Activated CD8-positive, alpha-beta memory T cell treated with anti-CD3 and anti-CD28 coated beads, Interleukin-2, amount 50 U/mL, for 48 hours (primary cell): Measurements from ENCODE around the gene TEAD1.
"Not testable (repeated sequence)": the region's sequence is repeated elsewhere in the genome, so short reads cannot be mapped to it uniquely, and the experiment has no call there.

Source experiments
- DNase-seq: peaks from one replicate; pipeline ENCODE4 v3.0.0-alpha.2; 2020

TEAD1 gene

DNA sequence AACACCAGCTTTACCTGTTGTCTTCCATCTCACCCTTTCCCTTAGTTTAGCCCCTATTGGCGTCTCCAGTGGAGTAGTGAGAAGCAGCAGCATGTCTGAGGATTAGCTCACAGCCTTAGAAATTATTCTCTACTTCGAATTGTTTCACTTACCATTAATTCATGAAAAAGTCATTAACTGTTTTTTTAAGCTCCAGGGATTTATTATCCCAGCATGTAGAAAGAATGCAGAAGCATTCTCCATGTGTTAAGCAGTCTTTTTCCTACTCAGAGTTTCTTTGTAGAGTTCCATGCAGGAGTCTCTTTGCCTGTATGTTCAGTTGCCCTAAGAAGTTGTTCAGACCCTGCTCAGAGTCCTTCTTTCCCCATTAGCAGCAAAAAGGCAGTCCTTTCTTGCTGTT is 197.0 kb downstream of the TEAD1 start:
- DNase-seq, result no peak

DNA sequence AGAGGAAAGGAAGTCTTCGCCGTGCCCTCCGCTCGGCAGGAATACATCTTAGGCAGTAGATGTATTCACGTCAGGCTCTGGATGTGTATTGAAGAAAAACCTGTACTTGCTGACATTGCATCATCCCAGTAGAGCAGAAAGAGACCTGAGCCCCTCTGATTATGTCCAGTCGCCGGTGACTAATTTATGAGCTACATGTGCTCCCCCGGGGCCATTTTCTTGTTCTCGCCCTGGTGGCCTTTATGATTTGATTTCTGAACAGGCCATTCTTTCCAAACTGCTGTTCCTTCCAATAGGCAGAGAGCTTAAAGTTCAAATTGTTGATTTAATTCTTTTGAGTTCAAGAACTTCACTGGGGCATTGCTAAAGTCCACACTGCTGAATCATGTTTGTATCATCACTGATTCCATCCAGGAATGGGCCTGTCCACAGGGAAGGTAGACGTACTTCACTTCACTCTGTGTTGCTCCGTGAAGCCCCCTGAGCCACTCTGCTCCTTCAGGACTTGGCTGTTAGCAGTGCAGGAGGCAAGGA is 197.6 kb downstream of the TEAD1 start:
- no peak for DNase-seq

DNA sequence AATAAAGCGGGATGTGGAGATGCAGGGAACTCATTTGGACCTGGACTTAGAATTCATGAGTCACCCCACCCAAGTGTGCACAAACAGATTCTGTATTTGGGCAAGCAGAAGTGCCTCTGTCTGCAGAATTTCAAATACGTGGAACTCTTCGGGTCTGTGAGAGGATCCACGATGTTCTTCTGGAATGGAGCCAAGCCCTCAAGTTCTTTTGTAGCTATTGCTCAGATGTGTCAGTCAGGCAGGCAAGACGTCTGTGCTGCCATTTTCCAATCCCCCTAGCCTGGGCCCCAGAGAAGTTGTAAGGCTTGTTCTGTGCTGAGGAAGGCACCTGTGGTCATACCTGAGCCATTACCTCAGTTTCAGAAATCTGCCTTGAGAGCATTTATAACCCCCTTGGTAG is 202.1 kb downstream of the TEAD1 start:
- no peak for DNase-seq

DNA sequence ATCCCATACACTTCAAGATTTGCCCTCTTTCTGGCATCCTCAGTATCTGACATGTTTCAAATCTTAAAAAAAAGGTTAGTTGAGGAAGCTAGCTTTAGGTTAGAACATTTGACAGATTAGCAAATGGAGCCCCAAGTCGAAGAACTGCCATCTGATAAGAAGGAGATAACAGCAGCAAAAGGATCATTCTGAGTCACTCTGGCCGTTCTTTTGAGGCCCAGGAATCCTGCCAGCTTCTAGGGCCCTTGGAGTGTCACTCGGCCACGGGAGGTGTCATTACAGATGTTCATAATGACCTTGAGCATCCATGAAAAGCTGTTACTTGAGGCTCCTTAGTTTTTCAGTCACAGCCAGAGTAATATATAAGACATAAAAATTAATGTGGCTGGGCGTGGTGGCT is 202.8 kb downstream of the TEAD1 start:
- DNase-seq, result no peak

DNA sequence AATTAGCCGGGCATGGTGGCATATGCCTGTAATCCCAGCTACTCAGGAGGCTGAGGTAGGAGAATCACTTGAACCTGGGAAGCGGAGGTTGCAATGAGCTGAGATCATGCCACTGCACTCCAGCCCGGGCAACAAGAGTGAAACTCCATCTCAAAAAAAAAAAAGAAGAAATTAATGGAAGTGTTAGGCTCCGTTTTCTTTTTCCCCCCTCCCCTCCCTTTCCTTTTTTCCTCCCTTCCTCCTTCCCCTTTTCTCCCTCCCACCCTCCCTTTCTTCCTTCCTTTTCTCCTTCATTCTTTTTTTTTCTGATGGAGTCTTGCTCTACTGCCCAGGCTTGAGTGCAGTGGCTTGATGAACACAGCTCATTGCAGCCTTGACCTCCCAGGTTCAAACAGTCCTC is 203.3 kb downstream of the TEAD1 start:
- DNase-seq, result not testable (repeated sequence)

DNA sequence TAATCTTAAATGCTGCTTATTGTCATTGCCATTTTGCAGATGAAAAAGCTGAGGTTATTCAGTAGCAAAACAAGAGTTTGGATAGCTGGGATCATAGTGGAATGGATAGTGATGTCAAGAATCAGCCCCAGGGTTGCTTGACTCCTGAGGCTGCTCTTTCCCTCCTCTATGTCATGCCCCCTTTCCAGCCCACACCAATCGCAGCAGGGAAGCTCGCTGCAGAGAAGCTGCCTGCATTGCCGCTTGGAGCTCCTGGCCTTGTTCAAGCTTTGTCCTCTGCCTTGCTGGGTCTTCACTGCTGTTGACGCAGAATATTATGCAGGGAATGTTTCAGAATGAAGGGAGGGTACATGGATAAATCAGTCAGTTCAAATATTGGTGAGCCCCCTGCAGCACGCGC is 206.1 kb downstream of the TEAD1 start:
- no peak for DNase-seq

DNA sequence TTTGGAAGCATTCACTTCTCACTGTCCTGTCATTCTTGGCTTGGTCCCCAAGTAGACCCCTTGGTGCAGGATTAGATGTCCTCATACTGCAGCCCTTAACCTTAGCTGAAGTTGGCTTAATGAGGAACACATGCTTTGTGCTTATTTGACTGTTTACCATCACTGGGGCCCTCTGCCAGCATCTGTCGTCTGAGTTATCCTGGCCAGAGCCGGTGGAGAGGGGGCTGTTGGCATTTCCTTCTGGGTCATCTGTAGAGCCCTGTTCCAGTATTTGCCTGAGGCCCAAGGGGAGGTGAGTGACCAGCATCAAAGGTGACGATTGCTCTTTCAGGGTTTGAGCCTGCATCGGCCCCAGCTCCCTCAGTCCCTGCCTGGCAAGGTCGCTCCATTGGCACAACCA is 208.4 kb downstream of the TEAD1 start:
- no peak for DNase-seq

DNA sequence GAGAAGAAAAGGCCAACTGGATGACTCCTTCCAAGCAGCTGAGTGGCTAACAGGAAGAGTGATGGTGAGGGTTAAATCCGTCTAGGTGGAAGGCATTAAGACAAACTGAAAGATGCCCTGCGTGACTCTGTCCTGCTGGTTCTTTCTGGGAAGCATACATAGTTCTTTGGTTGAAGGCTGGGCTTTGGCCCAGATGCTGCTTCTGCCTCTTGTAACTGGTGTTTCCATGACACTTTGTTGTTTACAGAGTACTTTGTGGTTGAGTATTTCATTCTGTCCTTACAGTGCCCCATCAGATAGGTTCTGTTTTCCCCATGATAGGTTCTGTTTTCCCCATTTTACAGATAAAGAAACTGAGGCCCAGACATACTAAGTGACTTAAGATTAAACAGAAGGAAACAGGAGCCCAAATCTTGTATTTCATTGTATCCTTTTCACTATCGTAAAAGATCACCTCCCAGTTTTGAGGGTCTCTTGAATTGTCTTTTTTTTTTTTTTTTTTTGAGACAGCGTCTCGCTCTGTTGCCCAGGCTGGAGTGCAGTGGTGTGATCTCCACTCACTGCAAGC is 210.6 kb downstream of the TEAD1 start:
- DNase-seq, result no peak

DNA sequence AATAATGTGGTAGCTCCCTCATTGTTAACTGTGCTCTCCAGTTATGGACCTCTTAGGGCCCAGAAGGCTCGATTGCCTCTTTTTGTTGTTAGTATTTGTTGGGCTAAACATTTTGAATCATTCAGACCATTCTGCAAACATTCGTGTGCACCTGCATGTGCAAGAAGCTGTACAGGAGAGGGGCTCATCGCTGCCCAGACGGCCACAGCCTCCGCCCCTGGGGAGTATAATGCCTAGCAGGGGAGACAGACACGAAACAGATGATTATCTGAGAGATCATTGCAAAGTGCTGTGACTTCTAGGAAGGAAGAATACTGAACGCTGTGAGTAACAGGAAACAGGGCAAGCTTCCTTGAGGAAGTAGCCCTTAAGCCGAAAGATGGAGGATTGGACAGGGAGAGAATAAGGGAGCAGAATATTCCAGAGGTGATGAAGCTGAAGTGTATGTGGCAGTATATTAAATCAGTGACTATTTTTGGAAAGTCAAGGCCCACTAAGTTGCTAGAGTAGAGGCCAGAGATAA is 211.6 kb downstream of the TEAD1 start:
- DNase-seq, result no peak

DNA sequence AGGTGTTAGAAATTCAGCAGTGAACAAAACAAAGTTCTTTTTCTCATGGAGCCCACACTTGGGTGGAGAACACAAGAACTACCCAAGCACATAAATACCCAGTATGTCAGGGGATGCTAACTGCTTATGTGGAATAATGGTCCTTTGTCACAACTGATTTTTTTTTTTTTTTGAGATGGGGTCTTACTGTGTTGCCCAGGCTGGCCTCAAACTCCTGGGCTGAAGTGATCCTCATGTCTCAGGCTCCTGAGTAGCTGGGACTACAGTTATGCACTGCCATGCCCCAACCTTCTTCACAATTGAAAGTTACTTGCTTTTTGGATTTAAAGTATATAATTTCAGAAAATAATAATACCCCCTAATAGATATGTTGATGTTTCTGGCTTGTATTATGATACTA is 212.3 kb downstream of the TEAD1 start:
- DNase-seq, result no peak

DNA sequence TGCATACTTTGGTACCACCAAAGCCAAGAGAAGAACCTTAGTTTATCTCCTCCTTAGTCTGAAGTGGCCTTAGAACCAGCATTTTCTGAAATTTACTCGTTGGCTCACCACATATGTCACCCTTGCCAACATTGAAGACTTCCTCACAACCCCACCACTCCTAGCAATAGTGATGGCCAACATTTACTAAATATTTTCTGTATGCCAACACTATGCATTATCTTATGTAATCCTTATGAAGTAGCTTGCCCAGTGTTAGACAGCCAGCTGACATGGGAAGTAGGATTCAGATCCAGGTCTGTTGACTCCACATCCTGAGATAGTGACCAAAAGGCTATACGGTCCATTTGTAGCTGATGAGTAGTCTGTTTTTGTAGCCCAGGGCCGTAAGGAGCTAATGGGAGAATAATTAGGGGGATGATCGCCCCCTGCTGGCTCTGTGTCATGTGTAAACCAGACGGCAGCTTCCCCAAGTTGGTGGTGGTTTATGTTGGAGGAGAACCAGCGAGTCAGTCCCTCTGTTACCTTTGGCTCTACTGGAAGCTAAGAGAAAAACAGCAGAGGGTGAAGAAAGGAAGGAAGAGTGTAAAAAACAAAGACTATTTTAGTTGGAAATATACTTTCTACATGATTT is 214.4 kb downstream of the TEAD1 start:
- DNase-seq, result peak; percentile 79

DNA sequence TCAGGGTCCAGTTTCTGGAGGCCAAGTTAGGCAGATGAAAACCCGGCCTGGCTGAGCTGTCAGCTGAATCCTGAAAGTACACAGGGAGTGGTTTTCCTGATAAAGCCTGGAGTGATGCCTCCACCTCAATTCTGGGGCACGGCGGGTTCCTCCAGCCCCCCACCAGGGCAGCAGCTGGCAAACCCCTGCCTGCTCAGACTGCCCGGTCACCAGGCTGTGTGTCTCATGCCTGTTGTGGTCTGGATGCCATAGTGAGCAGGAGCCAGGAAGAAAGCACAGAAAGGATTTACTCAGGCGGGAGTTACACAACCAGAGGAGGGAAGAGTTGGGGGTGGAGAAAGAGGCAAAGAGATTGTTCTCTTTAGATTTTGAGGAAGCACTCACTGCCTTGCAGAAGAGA is 215.0 kb downstream of the TEAD1 start:
- no peak for DNase-seq

DNA sequence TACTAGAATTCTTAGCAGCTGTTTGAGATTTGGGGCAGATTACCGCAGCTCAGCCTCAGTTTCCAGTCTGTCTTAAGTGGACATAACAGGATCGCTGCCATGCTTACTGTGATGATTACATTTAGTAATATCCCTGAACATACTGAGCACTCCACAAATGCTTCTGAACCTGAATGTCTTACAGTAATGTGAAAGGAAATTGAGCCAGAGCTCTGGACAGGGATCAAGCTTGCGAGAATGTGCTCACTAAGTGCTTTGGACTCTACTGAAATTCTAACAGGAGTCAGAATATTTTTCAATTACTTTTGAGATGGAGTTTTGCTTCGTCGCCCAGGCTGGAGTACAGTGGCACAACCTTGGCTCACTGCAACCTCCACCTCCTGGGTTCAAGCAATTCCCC is 216.3 kb downstream of the TEAD1 start:
- no peak for DNase-seq

DNA sequence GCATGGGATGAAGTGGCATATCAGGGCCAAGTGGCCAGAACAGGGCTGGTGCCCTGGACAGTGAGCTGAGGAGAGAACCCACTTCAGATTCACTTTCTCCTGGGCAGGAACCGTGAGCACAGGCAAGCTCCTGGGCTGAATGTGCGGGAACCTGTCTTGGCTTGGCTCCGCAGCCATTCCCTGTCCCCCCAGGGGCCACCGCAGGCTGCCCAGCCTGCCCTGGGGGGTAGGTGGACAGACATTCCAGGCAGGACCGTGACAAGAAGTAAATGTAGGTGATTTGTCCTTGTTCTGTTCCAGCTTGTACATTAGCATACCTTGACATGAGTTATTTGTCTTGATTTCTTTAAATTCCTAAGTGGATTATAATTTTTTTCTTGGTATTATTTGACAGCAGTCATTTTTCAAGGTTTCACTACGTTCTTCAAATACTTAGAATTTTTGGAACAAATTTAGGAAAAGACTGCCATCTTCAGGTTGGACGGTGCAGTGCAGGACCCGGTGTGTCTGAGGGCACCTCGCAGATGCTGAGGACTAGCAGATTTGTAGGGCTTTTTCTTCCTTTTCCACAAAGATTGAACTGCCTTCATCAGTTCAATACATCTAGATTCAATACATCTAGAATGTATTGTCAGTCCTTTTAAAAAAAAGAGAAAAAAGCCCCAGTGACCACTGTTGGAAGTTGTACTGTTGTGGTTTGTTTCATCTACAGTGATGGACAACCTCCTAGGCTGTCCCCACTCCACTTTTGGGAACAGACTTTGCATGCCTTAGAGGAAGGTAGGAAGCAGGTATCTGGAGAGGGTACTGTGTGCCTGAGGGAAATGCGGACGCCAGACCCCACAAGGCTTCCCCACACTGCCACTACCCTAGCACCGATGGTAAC is 219.8 kb downstream of the TEAD1 start:
- DNase-seq, result peak; percentile 79

DNA sequence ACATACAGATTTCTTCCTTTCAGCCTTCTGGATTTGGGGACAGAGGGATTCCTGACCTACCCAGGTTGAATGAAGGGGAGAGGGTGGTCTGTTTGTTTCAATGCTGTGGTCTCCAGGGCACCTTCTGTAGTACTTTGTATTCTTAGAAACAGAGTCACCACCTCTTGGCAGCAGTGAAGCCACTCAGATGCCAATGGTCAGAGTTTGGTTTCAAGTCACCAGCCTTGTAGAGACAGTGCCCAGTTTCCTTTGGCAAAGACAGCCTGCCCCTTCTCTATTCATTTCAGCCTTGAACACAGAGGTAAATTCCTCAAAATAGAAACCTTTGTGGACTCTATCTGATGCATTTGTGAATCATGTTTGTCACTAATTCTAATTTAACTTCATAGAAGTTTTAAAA is 223.2 kb downstream of the TEAD1 start:
- DNase-seq, result no peak

DNA sequence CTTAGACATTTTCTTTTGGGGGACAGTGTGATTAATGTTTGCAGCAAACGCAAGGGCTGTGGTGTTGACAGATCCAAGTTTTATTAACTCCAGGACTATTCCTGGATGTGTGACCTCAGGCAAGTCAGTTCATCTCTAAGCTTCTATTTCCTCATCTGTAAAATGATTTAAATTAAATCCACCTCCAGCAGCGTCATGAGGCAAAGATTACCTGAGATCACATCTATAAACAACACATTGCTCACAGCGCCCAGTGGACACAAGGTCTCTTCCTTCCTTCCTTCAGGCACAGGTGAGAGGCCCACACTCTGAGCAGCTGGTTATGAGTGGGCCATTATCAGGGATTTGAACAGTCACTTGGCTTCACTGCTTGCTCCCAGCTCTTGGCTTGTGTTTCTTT is 223.6 kb downstream of the TEAD1 start:
- DNase-seq, result no peak

DNA sequence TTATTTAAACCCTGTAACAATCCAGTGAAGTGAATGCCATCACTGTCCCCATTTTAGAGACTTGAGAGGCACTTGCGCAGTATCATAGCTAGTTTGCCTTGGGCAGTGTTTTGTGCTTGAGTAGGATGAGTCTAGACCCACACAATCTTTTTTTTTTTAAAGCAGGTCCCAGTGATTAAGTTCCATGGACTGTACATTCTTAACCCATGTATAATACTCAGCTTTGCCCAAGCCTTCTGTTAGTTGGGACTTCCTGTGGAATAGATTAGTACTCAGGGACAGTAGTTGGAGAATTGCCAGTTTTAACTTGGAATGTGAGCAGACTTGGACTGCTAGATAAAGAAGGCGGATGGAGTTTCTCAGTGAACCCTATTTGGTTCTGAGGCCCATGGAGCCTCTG is 226.3 kb downstream of the TEAD1 start:
- DNase-seq, result no peak

DNA sequence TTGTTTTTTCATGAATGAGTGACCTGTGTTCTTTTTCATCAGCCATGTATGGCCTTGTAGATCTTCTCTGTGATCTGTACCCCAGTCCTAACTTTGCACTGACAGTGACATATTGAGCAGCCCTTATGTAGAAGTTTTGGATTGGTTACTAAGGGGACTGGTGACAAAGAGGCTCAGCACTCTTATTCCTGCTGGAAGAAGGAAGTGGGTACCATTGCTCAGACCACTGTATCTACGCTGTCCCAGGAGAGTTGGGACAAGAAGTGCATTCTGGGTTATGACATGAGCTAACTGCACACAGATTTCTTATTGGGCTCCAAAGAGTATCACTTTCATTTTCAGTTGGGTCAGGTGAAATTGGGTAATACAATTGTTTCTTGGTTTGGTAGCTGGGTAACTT is 227.1 kb downstream of the TEAD1 start:
- DNase-seq, result no peak

DNA sequence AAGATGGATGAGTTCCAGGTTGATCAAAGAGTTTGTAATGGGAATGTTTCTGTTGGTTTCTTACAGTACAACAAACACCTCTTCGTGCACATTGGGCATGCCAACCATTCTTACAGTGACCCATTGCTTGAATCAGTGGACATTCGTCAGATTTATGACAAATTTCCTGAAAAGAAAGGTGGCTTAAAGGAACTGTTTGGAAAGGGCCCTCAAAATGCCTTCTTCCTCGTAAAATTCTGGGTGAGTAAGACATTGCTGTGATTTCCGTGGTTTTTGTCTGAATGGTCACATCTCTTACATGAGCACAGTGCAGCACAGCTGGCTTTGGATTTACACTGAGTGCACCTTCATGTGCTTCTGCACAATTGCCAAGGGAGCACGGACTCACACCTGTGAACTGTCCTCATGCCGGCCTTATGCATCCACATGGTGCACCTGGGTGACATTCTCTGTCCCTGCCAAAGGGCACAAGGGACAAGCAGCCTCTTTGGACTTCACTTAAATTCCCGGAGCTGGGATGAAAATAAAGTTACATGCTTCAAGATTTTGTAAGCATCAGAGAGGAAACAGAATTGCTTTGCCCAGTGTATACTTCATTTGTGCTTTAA is 227.8 kb downstream of the TEAD1 start:
- DNase-seq, result no peak

DNA sequence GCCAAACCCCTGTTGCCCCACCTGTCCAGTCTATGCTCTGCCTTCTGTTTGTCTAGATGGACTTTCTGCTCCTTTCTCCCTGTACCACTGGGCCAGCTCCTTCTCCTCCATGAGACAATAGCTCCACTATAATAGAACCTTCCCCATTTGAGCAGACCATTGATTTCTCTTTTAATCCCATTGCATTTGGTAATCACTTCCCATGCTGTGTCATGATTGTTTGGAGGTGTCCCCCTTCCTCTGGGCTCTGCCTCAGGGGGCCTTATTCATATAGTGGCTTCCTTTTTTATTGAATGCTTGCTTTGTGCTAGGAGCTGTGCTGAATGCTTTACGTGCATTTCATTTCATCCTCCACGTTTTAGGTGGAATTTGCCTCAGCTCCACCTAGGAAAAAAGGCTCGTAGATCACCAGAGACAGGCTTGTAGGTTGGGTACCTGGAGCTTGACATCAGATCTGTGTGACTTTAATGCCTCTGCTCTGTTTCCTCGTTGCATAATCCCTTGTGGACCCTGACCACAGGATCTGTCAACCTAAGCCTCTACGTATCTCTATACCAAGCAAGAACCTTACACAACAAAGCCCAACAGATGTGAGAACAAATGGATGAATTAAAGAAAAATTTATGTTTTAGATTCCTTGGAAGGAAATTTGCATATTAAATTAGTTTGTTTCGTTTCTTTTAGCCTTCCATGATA is 228.7 kb downstream of the TEAD1 start:
- DNase-seq, result no peak

DNA sequence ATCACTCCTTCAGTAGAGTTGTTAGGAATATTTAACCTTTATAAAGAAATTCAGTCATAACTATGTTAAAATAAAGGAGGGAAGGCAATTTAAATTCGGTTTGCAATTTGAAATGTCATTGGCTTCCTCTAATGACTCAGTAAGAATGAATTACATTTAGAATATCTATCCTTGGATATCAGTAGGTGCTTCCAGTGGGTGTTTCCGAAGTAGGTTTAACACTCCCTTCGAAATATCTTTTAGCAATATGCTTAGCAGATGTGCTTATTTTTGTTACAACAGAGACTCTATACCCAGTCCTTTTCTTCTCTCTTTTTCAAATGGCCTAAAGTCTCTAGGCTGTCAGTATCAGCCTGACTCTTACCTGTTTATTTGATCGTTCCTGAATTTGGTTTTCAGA is 231.2 kb downstream of the TEAD1 start:
- no peak for DNase-seq

DNA sequence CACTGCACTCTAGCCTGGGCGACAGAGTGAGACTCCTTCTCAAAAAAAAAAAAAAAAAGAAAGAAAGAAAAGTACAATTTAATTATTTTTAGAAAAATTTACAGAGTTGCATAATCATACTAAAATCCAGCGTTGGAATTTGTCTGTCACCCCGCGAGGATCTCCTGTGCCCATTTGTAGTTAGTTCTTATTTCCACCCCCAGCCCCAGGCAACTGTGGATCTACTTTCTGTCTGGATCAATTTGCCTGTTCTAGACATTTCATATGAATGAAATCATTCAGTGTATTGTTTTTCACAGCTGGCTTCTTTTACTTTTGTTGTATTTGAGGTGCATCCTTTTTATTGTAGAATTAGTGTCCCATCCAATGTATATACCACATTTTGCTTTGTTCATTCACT is 232.3 kb downstream of the TEAD1 start:
- no peak for DNase-seq

DNA sequence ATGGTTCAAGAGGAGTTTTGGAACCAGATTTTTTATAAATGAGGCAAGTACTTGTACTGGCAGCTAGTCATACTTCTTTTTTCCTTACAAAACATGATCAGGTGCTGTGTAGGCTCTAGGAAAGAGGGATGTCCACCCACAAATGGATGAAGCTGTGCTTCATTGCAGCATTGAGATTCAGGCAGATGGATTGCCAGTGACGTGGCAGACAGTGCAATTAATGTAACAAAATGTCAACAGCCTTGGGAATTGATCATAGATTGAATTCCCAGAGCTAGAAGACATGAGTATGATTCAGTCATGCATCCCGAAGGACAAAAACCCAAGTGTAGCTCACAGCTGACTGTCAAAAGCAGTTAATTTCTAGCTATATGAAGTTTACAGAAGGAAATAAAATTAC is 235.7 kb downstream of the TEAD1 start:
- no peak for DNase-seq
